NB4 (cell line): Measurements from ENCODE around the gene NENF.

ENCODE experiments used
- DNase-seq: peaks from one replicate; pipeline ENCODE4 v3.0.0; 2010; ENCODE audit warnings: low read depth
- H3K4me3 ChIP-seq: one replicate; pipeline ENCODE4 v1.5.1; 2011; ENCODE audit warnings: mild to moderate bottlenecking, low read depth, low read length, moderate library complexity
- MAX ChIP-seq: IDR thresholded peaks from 2 replicates; pipeline ENCODE4 v1.6.1; 2011; ENCODE audit warnings: low read depth, low read length
- MYC ChIP-seq: IDR thresholded peaks from 2 replicates; pipeline ENCODE4 v1.6.1; 2011; ENCODE audit warnings: low read depth, low read length
- POLR2A ChIP-seq: IDR thresholded peaks from 2 replicates; pipeline ENCODE4 v1.6.1; 2011; ENCODE audit warnings: mild to moderate bottlenecking; ENCODE audit not compliant: insufficient read length; ENCODE audit errors: extremely low read depth
- TF ChIP-seq, protein P1 (sequence below): IDR thresholded peaks from one replicate; pipeline ENCODE4 v1.5.1; 2012; ENCODE audit warnings: low read depth, low read length

NENF gene

DNA sequence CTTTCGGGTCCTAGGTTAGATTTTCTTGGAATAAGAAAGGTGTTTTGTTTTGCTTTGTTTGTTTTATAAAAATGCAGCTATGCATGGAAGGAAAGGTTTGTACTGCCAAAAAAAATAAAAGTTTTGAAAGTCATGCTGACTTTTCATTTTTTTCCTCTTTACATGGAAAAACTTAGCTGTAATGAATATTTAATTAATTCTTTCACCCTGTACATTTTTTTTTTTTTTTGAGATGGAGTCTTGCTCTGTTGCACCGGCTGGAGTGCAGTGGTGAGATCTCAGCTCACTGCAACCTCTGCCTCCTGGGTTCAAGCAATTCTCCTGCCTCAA is 48.7 kb downstream of the NENF start:
- no peak for TF ChIP-seq MYC
- TF ChIP-seq MAX = no peak
- TF ChIP-seq, protein P1, sequence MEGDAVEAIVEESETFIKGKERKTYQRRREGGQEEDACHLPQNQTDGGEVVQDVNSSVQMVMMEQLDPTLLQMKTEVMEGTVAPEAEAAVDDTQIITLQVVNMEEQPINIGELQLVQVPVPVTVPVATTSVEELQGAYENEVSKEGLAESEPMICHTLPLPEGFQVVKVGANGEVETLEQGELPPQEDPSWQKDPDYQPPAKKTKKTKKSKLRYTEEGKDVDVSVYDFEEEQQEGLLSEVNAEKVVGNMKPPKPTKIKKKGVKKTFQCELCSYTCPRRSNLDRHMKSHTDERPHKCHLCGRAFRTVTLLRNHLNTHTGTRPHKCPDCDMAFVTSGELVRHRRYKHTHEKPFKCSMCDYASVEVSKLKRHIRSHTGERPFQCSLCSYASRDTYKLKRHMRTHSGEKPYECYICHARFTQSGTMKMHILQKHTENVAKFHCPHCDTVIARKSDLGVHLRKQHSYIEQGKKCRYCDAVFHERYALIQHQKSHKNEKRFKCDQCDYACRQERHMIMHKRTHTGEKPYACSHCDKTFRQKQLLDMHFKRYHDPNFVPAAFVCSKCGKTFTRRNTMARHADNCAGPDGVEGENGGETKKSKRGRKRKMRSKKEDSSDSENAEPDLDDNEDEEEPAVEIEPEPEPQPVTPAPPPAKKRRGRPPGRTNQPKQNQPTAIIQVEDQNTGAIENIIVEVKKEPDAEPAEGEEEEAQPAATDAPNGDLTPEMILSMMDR = no peak
- DNase-seq = no peak
- no peak overlapping the region for H3K4me3 ChIP-seq

- no peak overlapping the region for H3K4me3 ChIP-seq
- no peak for DNase-seq
- TF ChIP-seq MYC = no peak
- TF ChIP-seq POLR2A = no peak
- TF ChIP-seq MAX = no peak
- TF ChIP-seq, protein P1 = no peak
These were observed 49.4 kb downstream of the NENF start for GRCh38 chr1:212482006-212482636.

GRCh38 chr1:212482637-212483441 is 50.1 kb downstream of the NENF start:
- TF ChIP-seq, protein P1 = no peak
- TF ChIP-seq MAX (no peak), MYC (no peak), POLR2A (no peak)
- H3K4me3 ChIP-seq = no peak overlapping the region
- no peak for DNase-seq

DNA sequence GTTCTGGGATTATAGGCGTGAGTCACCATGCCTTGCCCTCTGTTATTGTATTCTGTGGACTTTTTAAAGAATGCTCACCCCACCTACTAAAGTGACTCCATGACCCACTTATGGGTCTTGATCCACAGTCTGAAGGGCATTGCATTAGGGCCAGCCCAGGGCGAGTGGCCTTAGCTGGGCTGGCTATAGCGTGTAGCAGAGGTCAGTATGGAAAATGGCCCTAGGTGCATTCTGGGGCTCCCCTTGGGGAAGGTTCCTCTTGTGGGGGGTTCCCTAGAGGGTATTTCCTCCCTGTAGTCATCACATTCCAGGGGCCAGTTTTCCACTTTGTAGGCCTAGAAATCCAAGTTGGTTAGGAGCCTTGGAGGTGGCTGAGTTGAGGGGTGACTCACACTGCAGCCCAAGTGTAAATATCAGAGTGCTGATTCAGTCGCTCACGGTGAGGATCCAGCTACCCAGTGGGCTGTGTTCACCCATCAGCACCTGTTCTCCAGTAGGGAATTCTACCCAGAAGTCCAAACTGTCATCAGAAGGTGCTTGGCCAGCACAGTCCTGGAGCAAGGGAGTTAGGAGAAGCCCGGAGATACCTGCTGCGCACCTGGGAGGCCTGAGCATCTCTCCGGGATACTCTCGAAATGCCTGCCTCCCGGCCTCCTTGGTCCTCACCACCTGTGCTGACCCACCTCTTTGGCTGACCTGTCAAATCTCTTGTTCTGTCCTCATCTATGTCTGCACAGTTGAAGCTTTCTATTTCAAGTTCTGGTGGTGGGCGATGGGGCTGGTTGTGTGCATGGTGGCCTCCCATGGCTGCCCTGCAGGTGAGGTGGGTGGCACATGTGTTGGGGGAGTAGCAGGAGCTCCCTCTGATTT is 52.2 kb downstream of the NENF start:
- TF ChIP-seq POLR2A = no peak
- TF ChIP-seq MAX = no peak
- no peak for TF ChIP-seq MYC
- TF ChIP-seq, protein P1 = no peak
- DNase-seq = no peak

DNA sequence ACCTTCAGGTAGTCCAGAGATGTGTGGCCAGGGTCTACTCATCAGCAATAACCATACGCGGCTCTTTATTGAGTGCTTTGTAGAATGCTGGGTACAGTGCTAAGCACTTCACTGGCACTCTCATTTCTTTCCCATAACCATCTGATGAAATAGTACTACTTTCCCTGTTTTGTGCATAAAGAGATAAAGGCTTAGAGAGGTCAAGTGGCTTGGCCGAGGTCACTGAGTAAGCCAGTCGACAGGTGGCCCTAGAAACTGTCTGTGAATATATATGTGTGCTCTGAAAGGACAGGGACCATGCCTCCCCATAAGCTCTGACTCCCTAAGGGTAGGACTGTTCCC is 52.8 kb downstream of the NENF start:
- DNase-seq = no peak
- no peak overlapping the region for H3K4me3 ChIP-seq
- TF ChIP-seq MAX (no peak), MYC (no peak), POLR2A (no peak)
- TF ChIP-seq, protein P1 = no peak

More for the DNA sequence above, 52.2 kb downstream of the NENF start:
- no peak overlapping the region for H3K4me3 ChIP-seq
